H1 (cell line): ENCODE results near the gene ACTR1A. TPM values are rescaled to one million over a fixed set of nuclear protein-coding genes. Genes with fewer than 3 reads are reported as not detected.

Experiments
- CTCF ChIA-PET: fragments of 300-600 bp; sonication (Branson Sonifier 250); formaldehyde crosslinking; loops from one replicate; lab custom pipeline; 2021; ENCODE audit not compliant: partially characterized antibody; lab: Charles Lee
- POLR2A ChIA-PET: fragments of 300-600 bp; sonication (Branson Sonifier 250); formaldehyde crosslinking; loops from one replicate; lab custom pipeline; 2021; ENCODE audit warnings: inconsistent platforms; ENCODE audit not compliant: partially characterized antibody; lab: Charles Lee
- DNase-seq, 2 experiments: peaks; one replicate each; pipeline versions ENCODE4 v3.0.0 to v3.0.0-alpha.2; 2010 to 2022; ENCODE audit warnings: low spot score in 2 of 2, low read depth in 1 of 2, mixed read lengths in 1 of 2
- FAIRE-seq: peaks from 2 replicates; lab custom pipeline; 2011; peaks lifted over from hg19 to GRCh38; lab: Jason Lieb, UNC
- H2AFZ ChIP-seq: 2 replicates; pipeline ENCODE4 v1.8.1; 2012; ENCODE audit warnings: low read length, inconsistent platforms
- H2AK5ac ChIP-seq: 2 replicates; pipeline ENCODE4 v1.6.1; 2013; ENCODE audit warnings: low read depth, low read length
- H2BK120ac ChIP-seq: replicated peaks from 2 replicates; pipeline ENCODE3; 2013; ENCODE audit warnings: low read depth, low read length, inconsistent platforms
- H2BK12ac ChIP-seq: 2 replicates; pipeline ENCODE4 v1.6.1; 2013; ENCODE audit warnings: low read depth, low read length
- H2BK15ac ChIP-seq: 2 replicates; pipeline ENCODE4 v1.6.1; 2013; ENCODE audit warnings: low read length
- H2BK20ac ChIP-seq: 2 replicates; pipeline ENCODE4 v1.6.1; 2013; ENCODE audit warnings: low read length
- H2BK5ac ChIP-seq: 2 replicates; pipeline ENCODE4 v1.6.1; 2013; ENCODE audit warnings: low read depth, low read length
- H3K14ac ChIP-seq: 2 replicates; pipeline ENCODE4 v1.6.1; 2013; ENCODE audit warnings: inconsistent platforms; ENCODE audit not compliant: insufficient read length
- H3K18ac ChIP-seq: 2 replicates; pipeline ENCODE4 v1.6.1; 2013; ENCODE audit warnings: low read length; ENCODE audit errors: extremely low read depth
- H3K23ac ChIP-seq: 2 replicates; pipeline ENCODE4 v1.6.1; 2013; ENCODE audit warnings: inconsistent platforms; ENCODE audit not compliant: insufficient read length
- H3K23me2 ChIP-seq: 2 replicates; pipeline ENCODE4 v1.6.1; 2013; ENCODE audit warnings: low read depth, low read length
- H3K27ac ChIP-seq: 2 replicates; pipeline ENCODE4 v1.6.1; 2011; ENCODE audit warnings: low read depth, low read length, inconsistent platforms
- H3K27me3 ChIP-seq, 4 experiments: replicated peaks in 1 of 4; 1 replicate in 1 of 4; 2 replicates in 3 of 4; pipeline versions ENCODE4 v1.6.1 to v1.8.1; 2011 to 2013; ENCODE audit warnings: low read length in 3 of 4, mild to moderate bottlenecking in 3 of 4, inconsistent platforms in 2 of 4, mixed read lengths in 2 of 4, moderate library complexity in 1 of 4; ENCODE audit not compliant: control insufficient read depth in 3 of 4, insufficient read depth in 3 of 4; ENCODE audit errors: extremely low read depth in 1 of 4
- H3K36me3 ChIP-seq, 4 experiments: 2 replicates each; pipeline versions ENCODE4 v1.6.1 to v1.8.1; 2011 to 2013; ENCODE audit warnings: mild to moderate bottlenecking in 4 of 4, low read length in 3 of 4, moderate library complexity in 2 of 4, control low read depth in 1 of 4, inconsistent platforms in 1 of 4; ENCODE audit not compliant: insufficient read depth in 4 of 4, control insufficient read depth in 2 of 4
- H3K4ac ChIP-seq: replicated peaks from 2 replicates; pipeline ENCODE3; 2013; ENCODE audit warnings: low read length, low read depth, mixed read lengths, inconsistent platforms; ENCODE audit not compliant: insufficient read length
- H3K4me1 ChIP-seq, 4 experiments: replicated peaks in 1 of 4; 1 replicate in 1 of 4; 2 replicates in 3 of 4; pipeline versions ENCODE4 v1.6.1 to v1.8.1; 2011 to 2013; ENCODE audit warnings: low read length in 3 of 4, inconsistent platforms in 2 of 4, mixed read lengths in 1 of 4; ENCODE audit not compliant: insufficient read depth in 4 of 4, control insufficient read depth in 3 of 4
- H3K4me2 ChIP-seq, 2 experiments: 2 replicates each; pipeline versions ENCODE4 v1.6.1 to v1.8.1; 2011 to 2013; ENCODE audit warnings: low read depth in 2 of 2, low read length in 2 of 2, control low read depth in 1 of 2, inconsistent platforms in 1 of 2, mild to moderate bottlenecking in 1 of 2; ENCODE audit not compliant: insufficient read depth in 1 of 2
- H3K4me3 ChIP-seq, 4 experiments: fragments of 200-600, 300-600 bp in 1 of 4; sonication (generic), shearing (Covaris generic), sonication (Bioruptor Twin) in 1 of 4; 2 replicates each; pipeline versions ENCODE4 v1.5.1 to v1.8.1; 2011 to 2016; ENCODE audit warnings: low read length in 4 of 4, low read depth in 3 of 4, control low read depth in 2 of 4, inconsistent platforms in 2 of 4, mild to moderate bottlenecking in 2 of 4, mixed read lengths in 1 of 4, moderate library complexity in 1 of 4; ENCODE audit not compliant: insufficient read depth in 2 of 4; ENCODE audit errors: extremely low read depth in 1 of 4
- H3K56ac ChIP-seq: replicated peaks from 2 replicates; pipeline ENCODE3; 2013; ENCODE audit warnings: low read depth, mild to moderate bottlenecking, mixed read lengths, low read length, inconsistent platforms; ENCODE audit not compliant: insufficient read length
- H3K79me1 ChIP-seq: 2 replicates; pipeline ENCODE4 v1.6.1; 2013; ENCODE audit warnings: low read depth, low read length, control low read depth
- H3K79me2 ChIP-seq, 2 experiments: 2 replicates each; pipeline versions ENCODE4 v1.6.1 to v1.8.1; 2012 to 2013; ENCODE audit warnings: low read length in 2 of 2, mild to moderate bottlenecking in 2 of 2, inconsistent platforms in 1 of 2; ENCODE audit not compliant: insufficient read depth in 2 of 2, control insufficient read depth in 1 of 2
- H3K9ac ChIP-seq, 4 experiments: replicated peaks in 1 of 4; 1 replicate in 1 of 4; 2 replicates in 3 of 4; pipeline versions ENCODE4 v1.6.1 to v1.8.1; 2011 to 2013; ENCODE audit warnings: low read depth in 3 of 4, low read length in 3 of 4, control low read depth in 2 of 4, mild to moderate bottlenecking in 2 of 4, moderate library complexity in 2 of 4, inconsistent platforms in 1 of 4; ENCODE audit errors: extremely low read depth in 1 of 4
- H3K9me3 ChIP-seq, 2 experiments: 2 replicates each; pipeline versions ENCODE4 v1.6.1 to v1.8.1; 2012 to 2013; ENCODE audit warnings: mild to moderate bottlenecking in 2 of 2, moderate library complexity in 2 of 2, control low read depth in 1 of 2, inconsistent platforms in 1 of 2, low read depth in 1 of 2, low read length in 1 of 2, mixed read lengths in 1 of 2; ENCODE audit not compliant: insufficient read depth in 2 of 2
- H4K20me1 ChIP-seq, 2 experiments: replicated peaks in 1 of 2; 2 replicates each; pipeline versions ENCODE3 to v1.8.1; 2011 to 2013; ENCODE audit warnings: inconsistent platforms in 2 of 2, low read length in 2 of 2, mild to moderate bottlenecking in 1 of 2; ENCODE audit not compliant: insufficient read depth in 2 of 2, control insufficient read depth in 1 of 2
- H4K5ac ChIP-seq: 2 replicates; pipeline ENCODE4 v1.6.1; 2013; ENCODE audit warnings: low read length, low read depth, mixed read lengths, inconsistent platforms; ENCODE audit not compliant: insufficient read length
- H4K8ac ChIP-seq: 2 replicates; pipeline ENCODE4 v1.8.0; 2013; ENCODE audit warnings: mild to moderate bottlenecking, moderate library complexity, low read length, inconsistent platforms; ENCODE audit not compliant: insufficient read depth; ENCODE audit errors: extremely low read depth
- H4K91ac ChIP-seq: replicated peaks from 2 replicates; pipeline ENCODE3; 2013; ENCODE audit warnings: low read length, mixed read lengths, inconsistent platforms; ENCODE audit not compliant: insufficient read length
- NRF1 ChIP-seq: IDR thresholded peaks from 2 replicates; pipeline ENCODE4 v1.6.1; 2011; ENCODE audit warnings: mild to moderate bottlenecking, low read depth, low read length, improper control_type of control experiment
- POLR2A ChIP-seq, 2 experiments: IDR thresholded peaks; 1 replicate in 1 of 2; 2 replicates in 1 of 2; pipeline ENCODE4 v1.6.1; 2011; ENCODE audit warnings: low read depth in 2 of 2, low read length in 2 of 2, mild to moderate bottlenecking in 2 of 2; ENCODE audit errors: control extremely low read depth in 1 of 2
- WGBS, 2 experiments: shearing (Covaris generic) in 1 of 2; methylation state at CpG; one replicate each; pipeline versions ENCODE4 v1.1.6 to v1.1.7; 2013 to 2015; ENCODE audit warnings: low lambda C conversion rate in 2 of 2, mixed read lengths in 2 of 2, inconsistent platforms in 1 of 2, low coverage in 1 of 2, missing lambda C conversion rate in 1 of 2; ENCODE audit not compliant: insufficient replicate concordance in 2 of 2, insufficient coverage in 1 of 2, insufficient read length in 1 of 2; ENCODE audit errors: extremely low coverage in 1 of 2, missing lambda C conversion rate in 1 of 2; 5-methylcytosine and 5-hydroxymethylcytosine counted together
- polyA plus RNA-seq, 7 experiments: library from polyadenylated mRNA; depleted of rRNA in 3 of 7; stranded (reverse) in 5 of 7; unstranded in 2 of 7; fragments of >200 nt in 5 of 7; fragments of 200-250 nt in 2 of 7; gene quantifications; 1 replicate in 5 of 7; 2 replicates in 1 of 7; 4 replicates in 1 of 7; pipeline versions ENCODE4 v1.2.1 to v1.2.3, GENCODE V29; 2011 to 2013; ENCODE audit warnings: missing spikeins in 2 of 7, mixed read lengths in 2 of 7
- total RNA-seq: library from RNA; stranded (reverse); fragmentation: NEBNext Ultra II Directional; extraction: Animal tissue kit (Norgen Biotek cat#: 25700); gene quantifications from 2 replicates; pipeline ENCODE4 v1.2.1, GENCODE V29; 2021

ACTR1A gene
- total and polyA plus RNA-seq, 2 of the 8 experiments (the other 6 are each of a cell fraction or from before 2014, with no cell fraction given), result 78.6 to 86.3 TPM

DNA sequence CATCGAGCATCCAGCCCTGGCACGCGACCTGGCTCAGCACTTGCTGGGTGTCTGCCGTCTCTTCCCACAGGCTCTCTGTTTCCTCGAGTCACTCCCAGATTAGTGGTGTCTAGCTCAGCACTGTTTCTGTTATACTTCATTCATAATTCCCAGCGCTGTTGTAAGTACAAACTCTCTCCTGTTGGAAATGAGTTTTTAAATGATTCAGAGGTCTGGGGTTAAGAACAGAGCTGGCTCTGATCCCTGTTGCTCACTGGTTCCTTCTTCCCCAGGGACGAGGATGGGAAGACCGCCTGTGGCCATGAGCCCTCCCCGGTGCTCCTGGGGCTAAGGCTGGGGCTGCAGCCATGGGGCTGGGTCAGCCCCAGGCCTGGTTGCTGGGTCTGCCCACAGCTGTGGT, 33.8 kb downstream of the ACTR1A start:
- no peaks in the 10 kb centered on the region for H3K23me2 ChIP-seq
- no peaks in the 10 kb centered on the region for H3K27me3 ChIP-seq
- TF ChIP-seq NRF1 (no peak), POLR2A (IDR thresholded peaks at IDR 0.05; ENCODE audit: control extremely low read depth in 1 of 2, low read depth in 2 of 2, low read length in 2 of 2) (no peak)
- no peak overlapping the region for H2BK12ac ChIP-seq
- WGBS, 2 experiments, result 87% methylated on average over 8 of the region's 9 CpGs; no CpG with 5 or more reads in 1 of the 2 experiments
- POLR2A ChIA-PET, result interaction anchor here (1.2 to 1.3 kb wide), 3 partner anchors 7 to 64 kb away, joined by 3 to 4 read pairs (median 3); no protein-coding TSS in a partner anchor
- CTCF ChIA-PET, result interaction anchor here (0.9 to 4.4 kb wide), 7 partner anchors 8 to 127 kb away, joined by 3 to 31 read pairs (median 5); no protein-coding TSS in a partner anchor
- no peak overlapping the region for H2BK15ac ChIP-seq
- H4K91ac ChIP-seq, result no peak overlapping the region
- no peak overlapping the region for H2BK20ac ChIP-seq
- H3K4me3 ChIP-seq, result no peak overlapping the region
- H3K79me1 ChIP-seq, result no peaks in the 10 kb centered on the region
- peaks cover 0 to 3% (median 1%) of the 10 kb centered on the region in 4 experiments; a peak in 2 of 7 replicates for H3K4me1 ChIP-seq
- H3K27ac ChIP-seq, result no peak overlapping the region
- H3K4ac ChIP-seq, result no peak overlapping the region
- H3K56ac ChIP-seq, result no peak overlapping the region
- no peak overlapping the region for H4K5ac ChIP-seq
- H2BK120ac ChIP-seq, result no peak overlapping the region
- H2BK5ac ChIP-seq, result no peak overlapping the region
- no peak overlapping the region for H3K18ac ChIP-seq
- no peak overlapping the region for H3K23ac ChIP-seq
- peaks cover 0 to 3% of the 10 kb centered on the region in 2 experiments for H4K20me1 ChIP-seq
- H4K8ac ChIP-seq, result no peak overlapping the region
- no peak overlapping the region for H3K4me2 ChIP-seq
- no peak for DNase-seq
- peaks cover 0 to 6% (median 2%) of the 10 kb centered on the region in 4 experiments; a peak in 3 of 8 replicates for H3K36me3 ChIP-seq
- H3K14ac ChIP-seq, result no peak overlapping the region
- no peak overlapping the region for H3K9ac ChIP-seq
- no peak overlapping the region for H2AK5ac ChIP-seq
- H3K79me2 ChIP-seq, result no peaks in the 10 kb centered on the region
- FAIRE-seq, result no peak
- H3K9me3 ChIP-seq, result no peaks in the 10 kb centered on the region
- H2AFZ ChIP-seq, result no peak overlapping the region
